ENCODE measurements around the gene FAM3B.

The FAM3B gene

DNA sequence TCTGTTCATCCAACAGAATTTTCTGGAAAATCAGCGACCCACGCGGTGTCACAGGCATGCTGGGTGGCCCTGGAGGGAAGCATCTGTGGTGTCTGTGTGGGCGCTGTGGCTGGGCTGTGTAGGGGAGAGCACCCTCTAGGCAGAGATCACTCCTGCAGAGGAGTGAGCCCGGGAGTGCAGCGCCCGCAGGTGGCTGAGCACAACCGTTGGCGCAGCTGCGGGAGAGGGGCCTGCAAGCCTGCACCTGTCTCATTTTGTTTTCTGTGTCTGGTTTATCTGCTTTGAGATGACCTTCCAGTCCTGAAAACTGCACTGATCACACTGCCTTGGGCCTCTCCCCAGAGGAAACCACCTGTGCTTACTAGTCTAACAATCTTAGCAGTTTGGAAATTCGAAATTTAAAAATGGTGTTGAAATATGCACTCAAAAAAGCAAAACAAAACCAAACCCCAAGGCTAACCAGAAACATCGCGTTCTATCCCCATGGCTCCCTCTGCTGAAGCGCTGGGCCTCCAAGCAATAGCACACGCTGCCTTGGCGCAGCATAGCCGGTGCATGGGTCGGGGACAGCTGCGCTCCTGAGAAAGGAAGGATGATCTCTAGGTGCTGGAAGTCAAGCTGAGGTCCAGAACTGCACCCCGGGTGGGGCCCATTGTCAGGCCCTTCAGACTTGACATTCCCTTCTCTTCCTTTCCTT, 4.8 kb downstream of the FAM3B start:
- DNase-seq: peak; percentile 91

DNA sequence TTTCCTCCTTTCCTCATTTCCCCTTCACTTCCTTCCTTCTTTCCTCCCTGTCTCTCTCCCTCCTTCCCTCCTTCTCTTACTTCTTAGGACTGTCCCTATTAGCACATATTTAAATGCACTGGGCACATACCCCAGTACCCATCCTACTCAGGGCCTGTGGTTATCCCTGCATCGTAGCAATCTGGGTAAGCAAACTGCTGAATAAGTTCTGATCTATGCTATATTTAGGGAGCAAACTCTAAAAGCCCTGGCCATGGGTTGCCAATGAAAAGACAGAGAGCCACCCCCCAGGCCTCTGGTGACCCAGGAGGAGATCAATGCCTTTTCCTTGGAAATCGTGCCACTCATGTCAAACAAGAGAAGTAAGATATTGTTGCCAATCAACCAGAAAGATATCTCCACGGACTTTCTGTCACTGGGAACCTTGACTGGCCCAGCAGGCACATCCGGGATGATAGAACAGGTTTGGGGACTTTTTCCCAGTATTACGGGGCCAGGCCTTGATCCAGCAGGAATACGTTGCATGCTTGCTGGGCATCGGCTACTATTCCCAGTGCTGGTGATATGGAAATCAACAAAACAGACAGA, 5.4 kb downstream of the FAM3B start:
- DNase-seq: no peak

DNA sequence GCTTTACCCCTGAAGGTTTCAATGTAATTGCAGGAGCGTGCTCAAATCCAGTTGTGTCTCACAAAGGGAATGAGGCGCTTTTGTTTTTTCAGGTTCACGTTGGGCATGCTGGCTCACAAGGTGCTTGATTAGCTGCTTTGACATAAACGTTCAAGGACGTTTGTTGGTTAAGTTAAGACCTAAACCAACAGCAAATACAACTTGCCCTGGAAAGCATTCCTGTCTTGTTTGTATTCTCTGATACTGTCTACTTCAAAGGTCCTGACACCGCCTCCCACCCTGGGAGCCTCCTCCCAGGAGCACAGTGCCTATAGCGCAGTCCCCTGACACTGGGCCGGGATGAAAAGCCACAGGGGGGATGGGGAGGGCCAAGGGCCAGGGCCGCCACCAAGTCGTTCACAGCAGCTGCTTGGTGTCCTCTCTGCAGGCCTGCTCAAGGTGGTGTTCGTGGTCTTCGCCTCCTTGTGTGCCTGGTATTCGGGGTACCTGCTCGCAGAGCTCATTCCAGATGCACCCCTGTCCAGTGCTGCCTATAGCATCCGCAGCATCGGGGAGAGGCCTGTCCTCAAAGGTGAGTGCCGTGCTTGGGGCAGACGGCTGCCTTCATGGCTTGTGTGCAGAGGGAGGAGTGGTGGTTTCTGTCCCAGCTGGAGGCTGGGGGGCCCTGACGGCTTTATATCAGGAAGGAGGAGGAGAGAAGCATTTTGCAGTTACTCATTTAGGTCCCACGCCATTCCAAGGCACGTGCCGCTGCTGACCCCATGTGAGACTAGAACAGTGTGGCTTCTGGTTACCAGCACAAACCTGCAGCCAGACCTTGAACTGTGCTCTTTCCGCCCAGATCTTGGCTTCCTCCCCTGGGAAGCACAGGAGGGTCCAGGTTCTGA, 6.1 kb downstream of the FAM3B start:
- DNase-seq: no peak

DNA sequence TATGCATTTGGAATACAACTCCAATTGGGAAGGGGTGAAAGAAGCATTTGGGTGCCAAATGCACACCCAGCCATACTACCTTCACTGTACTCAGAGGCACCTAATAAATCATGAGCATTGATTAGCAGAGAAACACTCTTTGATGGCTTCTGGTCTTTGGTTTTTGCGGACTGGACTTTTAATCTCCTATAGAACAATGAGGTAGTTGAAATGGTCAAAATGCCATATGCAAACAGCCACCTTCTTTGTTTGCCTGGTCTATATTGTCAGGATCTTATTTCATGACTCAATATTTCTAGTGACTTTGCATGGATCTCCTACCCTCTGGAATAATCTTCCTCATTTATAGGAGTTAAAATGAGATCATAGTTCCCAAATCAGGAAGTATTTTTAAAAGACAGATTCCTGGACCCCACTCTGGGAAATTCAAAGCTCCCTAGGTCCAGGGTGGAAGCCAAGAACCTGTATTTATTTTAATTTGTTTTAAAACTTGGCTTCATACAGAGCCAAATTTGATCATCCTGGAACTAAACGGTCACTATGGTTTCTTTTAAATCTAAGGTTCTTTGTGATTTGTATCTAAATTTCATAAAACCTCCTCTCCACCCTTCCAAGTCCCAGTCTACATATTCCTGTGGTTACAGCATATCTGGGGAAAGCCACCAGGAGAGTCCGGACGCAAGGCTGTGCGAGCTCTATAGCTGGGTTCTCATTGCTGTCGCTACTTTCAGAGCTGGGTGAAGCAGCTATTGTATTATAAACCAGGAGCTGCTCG, 8.7 kb downstream of the FAM3B start:
- no peak for DNase-seq

DNA sequence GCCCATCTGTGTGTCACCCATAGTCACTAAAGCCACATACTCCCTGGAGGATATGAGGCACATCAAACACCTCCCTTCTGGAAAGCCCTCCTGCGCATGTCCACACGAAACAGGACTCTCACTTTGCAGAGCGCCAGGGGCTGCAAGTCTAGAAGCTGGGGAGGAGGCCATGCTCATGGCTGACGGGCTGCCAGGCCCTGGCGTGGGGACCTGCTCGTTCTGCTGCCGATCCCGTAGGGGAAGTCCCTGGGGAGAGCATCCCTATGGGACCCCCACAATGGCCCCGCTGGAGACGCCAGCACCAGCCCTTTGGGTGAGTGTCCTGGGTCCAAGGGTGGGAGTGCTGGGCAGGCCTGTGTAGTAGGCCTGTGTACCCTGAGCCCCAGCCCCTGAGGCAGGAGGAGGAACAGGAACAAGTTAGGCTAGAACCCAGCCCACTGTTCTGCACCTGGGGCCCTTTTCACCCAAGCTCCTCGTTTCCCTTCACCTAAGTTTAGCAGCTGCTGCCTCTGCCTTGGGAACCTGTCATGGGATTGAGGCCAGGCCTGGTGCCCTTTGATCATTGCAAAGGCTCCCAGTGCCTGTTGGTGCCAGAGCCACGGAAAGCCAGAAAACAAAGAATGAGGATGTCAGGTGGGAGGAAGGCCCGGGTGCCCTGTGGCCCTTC, 9.9 kb downstream of the FAM3B start:
- DNase-seq: no peak

DNA sequence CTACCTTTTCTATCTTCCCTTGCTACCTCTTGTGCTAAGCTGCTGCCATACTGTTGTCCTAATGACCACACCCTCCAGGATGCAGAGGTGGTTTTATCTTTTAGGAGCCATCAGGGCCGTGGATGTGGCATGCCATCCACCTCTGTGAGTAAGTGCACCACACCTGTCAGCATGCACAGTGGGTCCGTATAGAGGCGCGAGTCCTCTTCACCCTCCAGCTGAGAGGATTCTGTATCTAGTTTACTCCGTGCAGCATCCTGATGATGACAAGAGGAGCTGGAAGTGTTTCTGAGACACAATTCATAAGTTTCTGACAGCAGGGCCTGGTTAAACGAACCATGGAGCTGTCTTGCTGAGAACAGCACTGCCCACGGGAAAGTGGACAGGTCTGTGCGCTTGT, 11.2 kb downstream of the FAM3B start:
- no peak for DNase-seq

DNA sequence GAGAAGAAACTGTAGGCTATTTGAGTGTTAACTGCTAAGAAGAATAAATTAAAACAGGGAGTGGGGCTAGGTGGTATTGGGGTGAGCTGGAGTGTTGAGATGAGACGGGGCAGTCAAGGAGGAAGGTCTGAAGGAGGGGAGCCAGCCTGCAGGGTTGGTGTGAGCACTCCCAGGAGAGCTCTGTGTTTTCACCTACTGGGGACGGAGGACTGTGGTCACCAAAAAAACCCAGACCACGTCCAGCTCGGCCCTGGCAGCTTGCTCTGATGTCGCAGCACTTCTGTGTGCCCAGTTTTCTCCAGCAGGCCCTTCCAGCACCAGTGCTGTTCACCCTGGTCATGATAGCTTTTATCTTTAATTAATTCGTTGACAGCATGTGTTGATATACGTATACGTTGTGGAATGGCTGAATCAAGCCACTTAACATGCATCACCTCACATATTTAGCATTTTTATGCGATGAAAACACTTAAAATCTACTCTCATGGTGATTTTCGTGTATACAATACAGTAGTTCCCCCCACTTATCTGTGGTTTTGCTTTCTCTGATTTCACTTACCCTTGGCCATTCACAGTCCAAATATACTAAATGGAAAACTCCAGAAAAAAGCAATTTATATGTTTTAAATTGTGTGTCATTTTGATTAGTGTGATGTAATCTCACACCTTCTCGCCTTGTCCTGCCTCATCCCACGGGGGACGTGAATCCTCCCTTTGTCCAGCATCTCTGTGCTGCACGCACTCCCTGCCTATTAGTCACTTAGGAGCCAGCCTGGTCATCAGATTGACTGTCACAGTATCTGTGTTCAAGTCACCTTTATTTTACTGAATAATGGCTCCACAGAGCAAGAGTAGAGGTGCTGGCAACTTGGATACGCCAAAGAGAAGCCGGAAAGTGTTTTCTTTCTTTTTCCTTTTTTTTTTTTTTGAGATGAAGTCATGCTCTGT, 12.3 kb downstream of the FAM3B start:
- DNase-seq: no peak

DNA sequence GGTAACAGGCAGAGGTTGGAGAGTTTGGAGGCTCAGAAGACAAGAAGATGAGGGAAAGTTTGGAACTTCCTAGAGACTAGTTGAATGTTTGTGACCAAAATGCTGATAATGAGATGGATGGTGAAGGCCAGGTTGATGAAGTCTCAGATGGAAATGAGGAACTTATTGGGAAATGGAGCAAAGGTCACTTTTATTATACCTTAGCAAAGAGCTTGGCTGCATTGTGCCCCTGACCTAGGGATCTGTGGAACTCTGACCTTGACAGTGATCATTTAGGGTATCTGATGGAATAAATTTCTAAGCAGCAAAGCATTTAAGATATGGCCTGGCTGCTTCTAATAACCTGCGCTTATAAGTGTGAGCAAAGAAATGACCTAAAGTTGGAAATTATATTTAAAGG, 17.2 kb downstream of the FAM3B start:
- DNase-seq: no peak

DNA sequence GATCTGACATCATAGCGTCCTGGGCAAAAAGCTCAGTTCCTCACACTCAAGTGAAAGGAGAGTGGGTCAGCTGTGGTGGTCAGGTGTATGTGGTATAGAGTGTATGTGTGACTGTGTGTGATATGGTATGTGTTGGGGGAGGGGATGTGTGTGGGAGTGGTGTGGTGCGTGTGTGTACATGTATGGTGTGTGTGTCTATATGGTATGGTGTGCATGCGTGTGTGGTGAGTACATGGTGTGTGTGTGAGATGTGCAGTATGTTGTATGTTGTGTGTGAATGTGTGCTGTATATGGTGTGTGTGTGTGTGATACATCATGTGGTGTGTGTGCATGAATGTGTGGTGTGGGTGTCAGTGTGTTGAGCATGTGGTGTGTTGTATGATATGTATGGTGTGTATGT, 20.9 kb downstream of the FAM3B start:
- DNase-seq: no peak

DNA sequence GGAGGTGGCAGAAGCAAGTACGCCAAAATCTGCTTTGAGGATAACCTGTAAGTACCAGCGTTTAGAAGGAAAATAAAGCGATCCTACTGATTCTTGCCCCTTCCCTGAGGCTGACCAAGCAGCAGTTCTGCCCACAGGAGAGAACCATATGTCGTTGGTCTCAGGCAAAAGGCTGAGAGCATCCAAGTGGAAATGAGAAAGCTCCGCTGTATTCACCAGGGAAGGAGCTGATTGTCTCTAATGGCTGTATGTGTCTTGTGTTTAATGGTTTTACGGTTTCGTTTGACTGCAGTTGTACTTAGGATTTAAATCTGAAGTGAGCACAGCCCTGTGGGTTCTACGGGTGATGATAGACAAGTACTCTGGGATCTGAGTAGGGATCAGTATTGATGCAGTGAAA, 21.9 kb downstream of the FAM3B start:
- DNase-seq: no peak

DNA sequence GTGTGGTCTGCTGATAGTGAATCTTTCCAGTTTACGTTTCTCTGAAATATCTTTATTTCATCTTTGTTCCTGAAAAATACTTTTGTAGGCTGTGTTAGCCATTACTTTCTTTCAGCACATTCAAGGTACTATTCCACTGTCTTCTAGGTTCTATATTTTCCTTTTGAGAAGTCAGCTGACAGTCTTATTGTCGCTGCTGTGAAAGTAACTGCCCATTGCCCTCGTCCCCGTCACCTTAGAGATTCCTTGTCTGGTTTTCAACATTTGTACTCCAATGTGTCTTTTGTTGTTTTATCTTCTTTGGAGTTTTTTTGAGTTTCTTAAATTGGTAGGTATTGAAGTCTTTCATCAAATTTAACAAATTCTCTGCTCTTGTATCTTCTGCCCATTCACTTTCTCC, 25.4 kb downstream of the FAM3B start:
- no peak for DNase-seq

DNA sequence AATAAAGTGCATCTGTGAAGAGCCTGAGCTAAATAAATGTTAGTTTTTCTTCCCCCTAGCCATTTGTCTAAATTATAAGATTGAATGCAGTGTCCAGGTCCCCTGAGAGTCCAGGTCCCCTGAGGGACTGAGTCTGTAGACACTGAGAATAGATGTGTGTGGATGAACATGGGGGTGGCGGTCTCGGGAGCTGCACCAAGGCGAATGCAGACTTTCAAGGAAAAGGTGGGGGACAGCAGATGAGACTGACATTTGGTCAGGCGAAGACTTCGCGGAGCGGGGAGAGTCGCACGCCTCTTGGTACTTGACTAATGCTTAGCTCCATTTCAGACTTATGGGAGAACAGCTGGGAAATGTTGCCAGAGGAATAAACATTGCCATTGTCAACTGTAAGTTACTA, 27.5 kb downstream of the FAM3B start:
- no peak for DNase-seq

DNA sequence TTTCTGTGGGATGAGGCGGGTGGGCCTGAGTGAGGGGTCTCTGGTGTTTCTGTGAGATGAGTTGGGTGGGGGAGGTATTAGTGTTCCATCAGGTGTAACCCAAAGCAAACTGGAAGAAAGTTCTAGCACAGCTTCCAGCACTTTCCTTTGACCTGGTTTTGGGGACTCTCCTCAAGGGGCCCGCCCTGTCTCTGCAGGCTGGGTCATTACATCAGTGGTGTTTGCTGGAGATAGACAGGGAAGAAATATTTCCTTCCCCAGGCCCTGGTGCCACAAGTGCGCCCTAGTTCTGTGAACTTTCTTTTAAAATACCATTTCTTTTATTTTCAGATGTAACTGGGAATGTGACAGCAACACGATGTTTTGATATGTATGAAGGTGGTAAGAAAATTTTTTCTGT, 28.8 kb downstream of the FAM3B start:
- no peak for DNase-seq

DNA sequence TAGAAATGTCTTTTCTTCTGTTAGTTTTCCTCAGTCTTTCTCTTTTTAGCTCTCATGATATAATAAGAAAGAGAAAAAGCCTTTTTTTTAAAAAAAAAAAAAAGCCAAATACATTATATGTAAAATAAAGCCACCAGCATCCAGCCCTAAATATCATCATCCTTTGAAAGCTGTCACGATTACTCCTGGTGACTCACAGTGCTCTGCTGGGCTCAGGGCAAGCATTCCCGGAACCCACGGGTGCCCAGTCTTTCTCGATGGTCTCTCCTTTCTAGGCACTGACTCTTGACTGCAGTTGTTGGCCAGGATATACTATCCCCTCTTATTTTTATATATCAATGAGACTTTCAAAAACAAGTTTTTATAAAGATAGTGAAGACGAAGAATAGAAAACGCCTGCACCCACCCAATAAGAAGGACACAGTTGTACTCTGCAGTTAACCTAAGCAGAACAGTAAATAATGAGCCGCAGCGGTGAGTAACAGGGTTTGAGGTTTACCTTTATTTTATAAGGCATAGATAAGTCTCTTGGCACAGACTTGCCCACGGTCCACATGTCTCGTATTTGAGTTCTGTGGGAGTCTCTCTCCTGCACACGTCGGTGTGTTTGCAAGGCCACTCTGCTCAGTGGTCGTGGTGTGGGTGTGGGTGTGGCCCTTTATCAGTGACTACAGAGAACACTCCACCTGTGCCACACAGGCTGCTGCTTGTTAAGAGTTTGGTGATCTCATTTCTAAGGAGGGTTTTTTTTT, 29.5 kb downstream of the FAM3B start:
- DNase-seq: no peak

DNA sequence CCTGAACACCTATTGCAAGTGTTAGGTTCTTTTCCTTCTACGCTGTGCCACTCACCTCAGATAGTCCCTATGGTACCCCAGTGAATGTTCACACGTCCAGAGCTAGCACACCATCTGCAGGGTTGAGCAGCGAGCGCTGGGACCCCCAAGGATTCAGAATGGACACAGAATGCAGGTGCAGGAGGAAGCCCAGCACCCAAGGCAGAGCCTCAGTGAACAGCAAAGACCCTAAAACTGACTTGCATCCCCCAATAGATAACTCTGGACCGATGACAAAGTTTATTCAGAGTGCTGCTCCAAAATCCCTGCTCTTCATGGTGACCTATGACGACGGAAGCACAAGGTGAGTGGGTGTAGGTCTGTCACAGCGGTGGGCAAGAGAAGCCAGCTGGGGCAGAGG, 30.2 kb downstream of the FAM3B start:
- DNase-seq: no peak

DNA sequence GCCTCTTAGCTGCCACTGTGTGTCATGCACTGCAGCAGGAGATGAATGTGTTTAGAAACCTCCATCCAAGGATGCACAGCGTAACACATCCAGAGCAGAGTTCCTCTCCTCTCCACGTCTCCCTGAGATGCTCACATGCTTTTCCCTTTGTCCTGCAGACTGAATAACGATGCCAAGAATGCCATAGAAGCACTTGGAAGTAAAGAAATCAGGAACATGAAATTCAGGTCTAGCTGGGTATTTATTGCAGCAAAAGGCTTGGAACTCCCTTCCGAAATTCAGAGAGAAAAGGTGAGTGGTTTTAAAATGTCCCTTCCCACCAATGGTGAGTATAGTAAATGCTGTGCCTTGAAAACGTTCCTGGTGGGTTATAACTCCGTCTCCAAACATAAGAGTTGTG, 31.8 kb downstream of the FAM3B start:
- no peak for DNase-seq

DNA sequence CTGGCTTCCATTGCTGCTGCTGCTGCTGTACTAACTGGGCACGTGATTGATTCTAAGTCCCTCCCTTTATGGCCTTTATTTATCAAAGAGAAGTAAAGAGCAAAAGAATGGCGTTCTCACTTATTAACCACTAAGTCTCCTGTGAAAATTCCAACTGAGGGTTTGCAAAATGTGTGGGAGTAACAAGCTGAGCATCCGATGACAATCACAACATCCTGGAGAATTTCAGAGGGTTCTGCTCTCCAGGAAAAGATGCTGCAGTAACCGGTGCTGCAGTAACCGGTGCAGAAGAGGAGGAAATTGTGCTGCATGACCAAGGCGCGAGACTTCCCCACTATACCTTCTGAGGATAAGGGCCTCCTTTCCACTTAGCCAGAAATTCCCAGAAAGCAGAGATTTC, 32.5 kb downstream of the FAM3B start:
- DNase-seq: no peak

DNA sequence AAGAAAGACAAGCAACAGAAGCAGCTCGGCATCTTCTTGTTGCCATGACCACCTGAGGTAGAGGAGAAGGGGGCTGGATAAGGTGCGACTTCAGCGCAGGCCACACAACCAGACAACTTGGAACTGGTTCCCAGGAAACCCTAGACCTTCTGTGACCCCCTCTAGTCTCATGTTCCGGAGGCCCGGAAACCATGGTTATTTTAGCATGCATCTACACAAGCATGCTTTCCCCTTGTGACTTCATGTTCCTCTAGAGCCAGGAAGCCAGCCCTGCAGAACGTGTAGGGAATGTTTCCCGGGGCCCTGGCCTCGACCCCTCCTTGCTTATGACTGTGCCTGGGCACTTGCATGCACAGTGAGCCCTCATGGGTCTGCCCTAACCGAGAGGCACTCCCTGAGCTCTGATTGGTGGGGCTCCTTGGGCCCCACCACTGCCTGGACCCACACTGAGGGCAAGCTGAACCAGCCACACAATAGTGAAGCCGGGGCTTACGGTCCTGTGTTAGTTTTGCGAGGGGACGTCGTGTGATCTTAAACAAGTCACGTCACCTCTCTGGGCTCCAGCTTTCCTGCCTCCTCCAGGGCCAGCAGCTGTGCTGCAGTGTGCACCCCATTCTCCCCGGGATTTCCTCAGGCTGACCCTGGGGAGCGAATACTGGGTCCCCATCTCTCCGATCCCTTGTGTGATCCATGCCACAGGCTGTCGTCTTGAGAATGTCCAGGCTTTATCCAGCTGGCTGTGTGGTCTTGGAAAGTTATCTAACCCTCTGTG, 33.2 kb downstream of the FAM3B start:
- no peak for DNase-seq

DNA sequence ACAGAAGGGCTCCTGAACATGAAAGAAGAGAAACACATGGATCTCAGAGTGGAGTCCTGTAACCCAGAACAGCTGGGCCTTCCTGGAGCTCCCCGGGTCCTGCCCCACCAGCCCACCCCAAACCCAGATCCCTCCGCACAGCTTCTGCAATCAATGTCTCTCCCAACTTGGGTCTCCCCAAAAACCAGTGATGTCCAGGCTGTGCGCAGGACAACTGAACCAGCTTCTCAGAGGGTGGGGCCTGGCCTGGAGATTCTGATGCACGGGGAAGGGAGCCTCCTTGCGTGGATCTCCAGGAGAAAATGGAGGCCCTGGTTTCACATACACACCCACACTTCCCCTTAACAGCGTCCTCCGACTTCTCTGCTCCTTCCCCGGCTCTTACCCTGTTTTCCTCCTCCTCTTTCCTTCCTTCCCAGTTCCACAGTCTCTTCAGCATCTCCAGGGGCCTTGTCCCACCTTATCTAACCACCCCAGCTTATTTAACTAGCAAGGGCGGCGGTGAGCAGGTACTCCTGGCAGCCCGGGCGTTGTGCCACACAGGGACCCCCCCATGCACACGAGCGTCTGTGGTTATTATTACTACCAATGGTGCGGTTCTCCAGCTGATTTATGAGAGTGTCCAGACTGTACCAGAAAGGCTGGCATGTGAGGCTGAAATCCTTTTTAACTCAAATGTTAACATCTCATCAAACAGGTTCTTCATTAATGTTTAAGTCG, 34.0 kb downstream of the FAM3B start:
- DNase-seq: no peak

Data from NCI-H345 (cell line).